AG08396 (cell line): ENCODE results near the gene MTUS2.

ENCODE experiments used
- DNase-seq: peaks from one replicate; pipeline ENCODE4 v3.0.0; 2012; ENCODE audit warnings: low spot score, mixed read lengths

Gene MTUS2

DNA sequence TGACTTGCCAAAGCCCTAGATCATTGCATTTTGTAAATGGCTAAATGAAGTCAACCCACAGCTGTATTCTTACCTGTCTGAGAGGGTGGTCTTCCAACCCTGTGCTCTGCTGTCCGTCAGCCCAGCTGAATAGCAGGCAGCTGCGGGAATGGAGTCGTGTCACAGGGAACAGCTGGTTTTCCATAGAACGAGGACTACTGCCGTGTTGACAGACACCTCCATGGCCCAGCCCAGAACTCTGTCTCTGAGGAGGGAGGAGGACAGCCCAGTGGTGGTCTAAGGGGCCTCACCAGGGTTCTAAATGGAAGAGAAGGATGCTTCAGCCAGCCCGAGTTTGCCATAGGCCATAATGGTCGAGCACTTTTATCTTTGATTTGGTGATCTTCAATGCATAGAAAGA lies 664.7 kb downstream of the MTUS2 start:
- DNase-seq: no peak

DNA sequence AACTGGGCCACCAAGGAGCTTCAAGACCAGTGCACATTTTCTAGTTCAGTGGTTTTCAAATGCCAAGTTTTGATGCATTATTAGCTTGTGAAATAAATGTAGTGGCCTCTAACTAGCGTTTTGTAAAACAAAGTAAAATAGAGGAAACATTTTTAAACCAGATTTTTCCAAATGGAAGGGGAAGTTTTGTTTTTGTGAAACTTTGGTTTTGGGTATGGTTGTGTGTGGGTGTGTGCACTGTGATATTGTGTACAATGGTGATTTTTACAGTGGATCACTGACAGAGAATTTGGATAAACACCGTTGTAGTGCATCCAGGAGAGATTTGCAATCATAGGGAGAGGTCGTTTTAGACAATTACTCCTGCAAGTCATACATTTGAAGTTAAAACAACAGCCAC lies 666.4 kb downstream of the MTUS2 start:
- no peak for DNase-seq

DNA sequence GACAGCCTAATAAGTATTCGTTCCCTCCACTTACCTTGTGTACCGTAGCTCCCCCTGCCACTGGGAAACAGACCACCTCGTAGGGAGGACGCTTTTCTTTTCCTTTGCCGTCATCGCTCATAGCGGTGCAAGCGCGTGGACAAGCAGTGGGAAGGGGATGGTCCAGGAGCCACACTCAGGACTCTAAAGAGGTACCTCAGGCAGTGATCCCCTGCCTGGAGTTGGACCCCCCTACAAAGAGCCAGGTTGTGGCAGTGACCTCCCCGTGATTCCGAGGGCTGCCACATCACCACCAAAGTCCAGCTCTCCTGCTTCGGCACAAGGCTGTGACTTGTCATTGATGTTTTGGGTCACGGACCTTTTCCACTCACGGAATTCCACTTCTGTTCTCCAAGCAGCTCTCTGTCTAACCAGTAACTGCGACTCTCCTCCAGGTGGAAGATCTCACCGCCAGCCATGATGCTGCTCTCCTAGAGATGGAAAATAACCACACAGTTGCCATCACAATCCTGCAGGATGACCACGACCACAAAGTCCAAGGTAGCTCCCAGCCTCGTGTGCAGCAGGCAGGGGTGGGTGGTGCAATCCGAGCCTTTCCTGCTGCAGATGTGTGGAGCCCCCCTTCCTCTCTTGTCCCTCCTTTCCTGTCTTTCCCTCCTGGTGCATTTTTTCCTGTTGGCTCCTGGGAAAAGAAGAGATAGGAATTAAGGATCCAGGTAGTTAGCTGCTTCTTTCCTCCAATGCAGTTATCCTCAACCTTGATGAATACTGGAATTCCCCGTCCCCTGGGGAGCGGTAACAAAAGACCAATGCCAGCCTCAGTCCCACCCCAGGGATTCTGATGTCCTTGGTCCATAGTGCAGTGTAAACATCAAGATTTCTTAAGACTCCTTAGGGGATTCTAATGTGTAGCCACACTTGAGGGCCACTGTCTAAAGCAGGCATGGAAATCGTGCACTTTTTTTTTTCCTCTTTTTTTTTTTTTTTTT lies 667.6 kb downstream of the MTUS2 start:
- no peak for DNase-seq

DNA sequence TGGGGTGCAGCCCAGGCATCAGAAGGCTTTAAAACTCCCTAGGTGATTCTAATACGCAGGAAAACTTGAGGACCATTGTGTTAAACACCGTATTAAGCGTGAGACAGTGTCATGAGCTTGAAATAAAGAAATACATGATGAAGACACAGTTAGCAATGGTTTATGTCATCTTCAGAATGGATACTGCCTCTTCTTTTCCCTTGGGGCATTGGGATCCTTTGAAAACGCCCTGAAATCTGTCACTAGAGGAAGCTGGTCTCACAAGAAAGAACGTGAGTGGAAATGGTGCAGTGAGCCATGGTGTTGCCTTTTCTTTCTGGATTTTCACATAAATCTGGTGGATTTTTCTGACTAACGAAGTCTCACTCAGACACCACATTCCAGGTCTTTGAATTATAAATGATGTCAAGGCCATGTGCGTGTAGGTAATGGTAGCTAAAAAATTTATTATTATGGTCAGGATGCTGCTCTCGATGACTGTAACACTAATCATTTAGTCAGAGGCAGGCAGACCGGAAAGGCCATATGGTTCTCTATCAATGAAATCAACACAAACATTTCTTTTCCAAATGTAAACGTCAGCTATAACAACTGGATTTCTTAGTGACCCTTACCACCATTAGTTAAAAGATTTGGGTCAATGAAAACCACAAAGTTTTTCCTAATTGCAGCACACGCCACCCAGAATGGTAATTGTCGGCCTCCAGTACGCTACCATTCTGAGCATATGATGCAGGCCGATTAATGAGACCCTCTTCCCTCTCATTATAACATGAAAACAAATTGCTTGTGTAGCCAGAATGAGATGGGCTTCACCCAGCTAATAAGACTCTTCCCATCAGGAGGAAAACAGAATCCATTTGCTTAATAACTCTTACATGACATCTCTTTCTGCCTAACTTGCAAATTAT lies 669.8 kb downstream of the MTUS2 start:
- no peak for DNase-seq

DNA sequence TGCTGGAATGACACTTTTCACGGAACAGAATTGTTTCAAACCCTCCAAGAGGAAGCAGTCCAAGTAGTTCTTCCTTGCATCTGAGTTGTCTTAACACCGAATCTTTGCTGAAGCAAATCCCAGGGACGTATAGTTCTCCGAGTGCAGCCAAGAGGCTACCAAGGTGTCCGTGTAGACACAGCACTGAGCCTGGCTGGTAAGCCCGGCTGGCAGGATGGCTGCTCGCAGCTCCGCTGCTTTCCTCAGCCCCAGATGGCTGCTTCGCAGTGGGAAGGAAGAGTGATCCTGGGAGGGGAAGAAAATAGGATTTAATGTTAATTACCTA lies 670.4 kb downstream of the MTUS2 start:
- no peak for DNase-seq

DNA sequence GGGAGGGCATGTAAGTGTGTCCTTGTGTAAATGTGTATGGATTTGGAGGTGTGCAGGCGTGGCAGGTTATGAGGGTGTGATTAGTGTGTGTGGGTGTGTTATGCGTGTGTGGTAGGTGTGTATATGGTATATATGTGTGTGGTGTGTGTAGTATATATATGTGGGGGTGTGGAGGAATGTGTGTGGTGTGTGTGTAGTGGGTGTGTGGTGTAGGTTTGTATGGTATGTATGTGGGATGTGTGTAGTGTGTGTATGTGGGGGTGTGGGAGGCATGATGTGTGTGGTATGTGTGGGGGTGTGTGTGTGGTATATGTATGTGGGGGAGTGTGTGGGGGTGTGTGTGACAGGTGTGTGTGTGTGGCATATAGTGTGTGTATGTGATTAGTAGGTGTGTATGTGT lies 671.1 kb downstream of the MTUS2 start:
- no peak for DNase-seq

DNA sequence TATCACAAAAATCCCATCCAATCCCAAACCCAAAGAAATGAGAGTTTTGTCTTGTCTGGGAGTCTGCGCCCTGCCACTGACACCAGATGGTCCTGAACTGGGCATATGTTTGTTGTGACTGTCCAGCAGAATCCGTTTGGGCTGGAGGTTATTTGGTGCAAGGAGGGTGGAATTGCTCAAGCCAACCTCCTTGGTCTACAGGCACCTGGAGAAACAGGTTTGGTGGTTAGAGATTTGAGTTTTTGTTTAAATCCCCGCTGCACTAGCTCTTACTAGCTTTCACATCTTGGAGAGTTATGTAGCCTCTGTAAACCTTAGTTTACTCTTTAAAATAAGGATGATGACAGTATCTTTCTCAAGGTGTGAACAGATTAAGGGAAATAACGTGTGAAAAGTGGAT lies 673.7 kb downstream of the MTUS2 start:
- no peak for DNase-seq

DNA sequence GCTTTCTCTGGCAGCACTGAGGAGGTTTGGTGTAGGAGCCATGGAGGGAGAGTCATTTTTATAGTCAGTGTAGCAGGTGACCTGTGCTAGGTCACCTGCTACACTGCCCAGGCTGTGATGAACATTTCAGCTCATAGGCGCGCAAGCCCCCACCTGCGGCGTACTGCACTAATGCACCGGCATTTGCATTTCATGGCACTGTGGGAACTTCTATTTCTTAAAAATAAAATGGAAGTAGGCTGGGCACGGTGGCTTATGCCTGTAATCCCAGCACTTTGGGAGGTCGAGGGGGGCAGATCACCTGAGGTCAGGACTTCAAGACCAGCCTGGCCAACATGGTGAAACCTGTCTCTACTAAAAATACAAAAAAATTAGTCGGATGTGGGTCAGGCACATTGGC lies 674.4 kb downstream of the MTUS2 start:
- DNase-seq: no peak

DNA sequence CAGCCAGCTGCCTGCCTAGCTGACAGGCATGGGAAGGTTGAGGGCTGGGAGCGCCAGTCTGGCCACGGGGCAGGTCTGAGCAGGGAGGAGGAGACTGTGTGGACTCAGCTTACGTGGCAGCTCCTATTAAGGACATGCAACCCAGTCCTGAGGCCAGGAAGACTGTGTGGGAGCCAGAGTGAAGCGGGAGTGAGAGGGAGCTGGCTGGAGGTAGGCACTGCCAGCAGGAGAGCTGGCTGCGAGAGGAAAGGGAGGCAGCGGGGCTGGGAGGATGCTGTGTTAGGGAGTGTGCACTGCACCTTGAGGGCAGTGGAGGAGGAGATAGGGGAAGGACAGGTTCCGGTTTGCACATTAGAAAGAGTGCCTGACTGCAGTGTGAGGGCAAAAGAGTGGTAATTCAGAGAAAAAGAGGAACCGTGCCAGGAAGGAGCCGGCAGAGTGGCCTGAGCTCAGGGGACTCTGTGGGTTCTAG lies 676.1 kb downstream of the MTUS2 start:
- DNase-seq: no peak

DNA sequence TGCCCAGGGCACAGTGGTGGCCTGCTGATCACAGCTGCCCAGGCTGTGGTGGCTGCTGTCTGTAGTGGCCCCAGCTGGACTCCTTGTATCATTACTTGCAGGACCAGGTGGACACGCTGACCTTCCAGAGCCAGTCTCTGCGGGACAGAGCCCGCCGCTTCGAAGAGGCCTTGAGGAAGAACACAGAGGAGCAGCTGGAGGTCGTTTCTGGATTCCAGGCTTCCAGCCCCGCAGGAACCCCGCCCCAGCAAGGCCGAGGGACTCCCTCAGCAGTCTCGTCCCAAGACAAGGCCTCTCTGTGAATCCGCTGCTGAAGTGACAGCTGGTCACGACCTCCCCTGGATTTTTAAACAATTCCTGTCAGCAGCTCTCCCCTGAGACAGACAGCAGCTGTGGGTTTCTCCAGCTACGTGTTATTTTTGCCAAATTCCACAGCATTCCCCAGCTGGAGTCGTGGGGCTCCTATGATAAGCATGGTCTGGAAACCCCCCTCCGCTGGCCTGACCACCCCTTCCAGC lies 677.1 kb downstream of the MTUS2 start:
- DNase-seq: no peak

DNA sequence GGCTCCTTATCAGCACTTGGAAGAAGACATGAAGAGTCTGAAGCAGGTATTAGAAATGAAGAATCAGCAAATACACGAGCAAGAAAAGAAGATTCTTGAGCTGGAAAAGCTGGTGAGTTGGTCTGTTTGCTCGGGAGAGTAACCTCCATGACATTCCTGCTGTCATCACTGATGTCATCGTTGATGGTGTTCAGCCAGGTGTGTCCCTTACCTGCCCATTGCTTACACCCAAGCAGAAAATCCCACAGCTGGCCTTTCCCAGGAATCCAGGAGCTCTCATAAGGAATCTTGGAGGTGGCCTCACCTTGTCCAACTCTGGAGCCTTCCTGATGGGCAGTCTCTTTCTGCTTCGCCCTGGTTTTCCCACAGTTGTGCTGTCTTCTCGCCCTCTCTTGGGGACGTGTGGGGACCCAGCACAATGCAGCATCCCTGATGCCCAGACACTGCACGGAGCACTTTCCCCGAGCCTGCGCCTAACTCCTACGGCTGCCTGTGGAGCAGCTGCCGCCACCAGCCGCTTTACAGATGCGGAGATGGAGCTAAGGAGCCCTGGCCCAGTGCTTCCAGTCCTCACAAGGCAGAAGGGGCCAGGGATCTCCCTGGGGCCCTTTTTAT lies 678.4 kb downstream of the MTUS2 start:
- no peak for DNase-seq

DNA sequence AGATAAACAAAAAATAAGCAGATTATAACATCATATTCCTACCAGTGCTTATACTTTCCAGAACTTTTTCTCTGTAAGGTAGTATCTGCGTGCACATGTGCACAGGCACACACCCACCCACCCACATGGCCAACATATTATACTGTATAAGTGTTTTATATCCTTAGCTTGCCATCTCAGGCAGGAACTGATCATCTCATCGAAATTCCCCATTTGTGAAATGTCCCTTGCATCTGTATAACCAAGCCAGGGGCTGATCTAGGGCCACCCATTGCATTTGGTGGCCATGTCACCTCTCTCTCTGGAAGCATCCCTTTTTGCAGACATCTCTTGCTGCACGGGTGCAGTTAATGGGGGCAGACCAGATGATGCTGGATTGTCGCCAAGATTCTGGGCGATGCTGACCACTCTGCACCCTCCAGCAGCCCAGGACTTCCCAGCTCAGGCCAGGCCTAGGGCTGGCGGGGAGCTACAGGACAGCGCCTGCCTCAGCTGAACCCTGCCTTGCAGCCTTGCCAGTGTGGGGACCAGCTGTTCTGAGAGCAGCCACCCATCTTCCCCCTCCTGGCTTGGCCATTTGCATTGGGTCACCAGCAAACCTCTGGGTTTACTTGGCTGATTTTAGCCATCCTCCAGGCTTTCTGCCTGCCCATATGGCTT lies 679.5 kb downstream of the MTUS2 start:
- DNase-seq: no peak

DNA sequence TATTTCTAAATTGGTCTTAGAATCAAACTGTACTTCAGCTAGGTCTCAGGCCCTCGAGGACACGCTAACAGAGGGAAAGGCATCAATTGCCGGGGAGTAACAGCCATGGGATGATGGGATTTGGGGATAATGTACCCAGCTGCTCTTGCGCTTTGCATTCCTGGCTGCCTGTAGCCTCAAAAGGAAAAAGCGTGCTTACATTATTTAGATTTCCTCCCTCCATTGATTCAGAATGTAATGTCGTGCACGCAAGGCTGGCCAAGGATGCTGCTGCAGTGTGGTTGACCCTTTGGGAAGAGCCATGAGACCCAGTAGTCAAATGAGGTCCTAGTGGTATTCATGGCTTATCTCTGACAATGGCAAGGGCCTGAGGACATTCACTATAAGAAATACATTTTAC lies 680.2 kb downstream of the MTUS2 start:
- DNase-seq: no peak

DNA sequence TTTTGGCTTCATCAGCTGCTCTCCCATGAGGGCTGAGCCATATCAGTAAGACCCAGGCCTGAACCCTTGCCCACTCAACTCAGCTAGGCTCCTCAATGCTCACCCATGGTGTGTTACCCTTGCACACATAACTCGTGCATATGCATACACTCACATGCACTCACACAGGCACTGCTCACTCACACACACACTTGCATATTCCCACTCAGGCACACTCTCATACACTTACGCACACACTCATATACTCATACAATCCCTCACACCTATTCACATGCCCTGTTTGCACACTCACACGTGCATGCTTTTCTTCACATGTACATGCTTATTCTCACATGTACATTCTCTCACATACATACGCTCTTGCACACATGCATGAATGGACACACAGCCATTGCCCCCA lies 681.5 kb downstream of the MTUS2 start:
- no peak for DNase-seq

DNA sequence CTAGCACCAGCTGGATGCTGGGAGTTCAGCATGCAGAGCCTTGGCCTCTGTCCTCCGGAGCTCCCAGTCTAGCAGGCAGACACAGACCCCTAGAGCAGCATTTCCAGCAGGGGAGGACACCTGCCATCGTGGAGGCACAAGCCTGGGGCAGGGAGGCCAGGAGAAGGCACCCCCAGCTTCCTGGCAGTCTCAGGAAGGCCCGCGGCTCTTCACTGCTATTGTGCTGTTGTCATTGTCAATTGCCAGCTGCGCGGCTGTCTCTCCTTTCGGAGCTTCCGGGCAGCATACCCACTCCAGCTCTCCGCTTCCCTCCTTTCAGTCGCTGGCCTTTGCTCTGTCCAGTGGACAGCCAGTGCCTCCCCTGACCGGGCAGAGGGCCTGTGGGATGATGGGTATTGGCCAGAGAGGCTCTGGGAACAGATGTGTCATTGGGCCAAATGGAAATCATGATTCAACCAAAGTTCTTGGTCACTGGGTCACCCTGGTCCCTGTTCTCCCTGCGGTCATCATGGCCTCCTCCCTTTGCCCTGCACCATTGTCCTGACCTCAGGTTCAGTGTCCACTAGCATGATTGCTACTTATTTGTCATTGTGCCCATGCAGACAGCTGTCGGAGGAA lies 682.4 kb downstream of the MTUS2 start:
- no peak for DNase-seq

DNA sequence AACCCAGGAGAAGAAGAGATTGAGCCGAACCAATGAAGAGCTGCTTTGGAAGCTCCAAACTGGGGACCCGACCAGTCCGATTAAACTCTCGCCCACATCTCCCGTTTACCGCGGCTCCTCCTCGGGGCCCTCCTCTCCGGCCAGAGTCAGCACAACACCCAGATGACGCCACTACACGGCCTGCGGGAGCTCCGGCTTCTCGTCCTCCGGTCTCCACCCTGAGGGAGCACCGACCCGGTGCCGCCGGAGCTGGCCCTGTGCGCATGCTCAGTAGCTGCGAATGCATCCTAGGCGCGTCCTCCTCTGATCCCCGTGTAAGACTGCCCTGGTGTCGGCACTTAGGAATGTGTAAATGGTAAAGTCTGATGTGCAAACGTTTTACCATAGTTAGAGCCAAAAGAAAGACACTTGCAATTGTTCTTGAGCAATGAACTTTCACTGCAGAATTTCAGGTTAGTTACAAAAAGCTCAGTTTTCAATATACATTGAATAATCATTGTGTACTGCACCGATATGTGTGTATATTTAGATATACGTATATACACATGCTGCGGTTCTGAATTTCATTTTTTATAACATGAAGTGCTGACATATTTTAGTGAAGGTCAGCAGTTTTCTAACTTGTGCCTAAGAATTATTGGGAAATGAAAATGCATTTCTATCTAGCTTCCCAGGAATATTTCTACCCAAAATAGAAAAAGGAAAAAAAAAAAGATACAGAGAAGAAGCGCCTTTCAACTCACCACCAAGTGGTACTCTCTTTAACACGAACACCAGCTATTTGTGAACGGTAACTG lies 683.1 kb downstream of the MTUS2 start:
- peak; percentile 67 for DNase-seq

DNA sequence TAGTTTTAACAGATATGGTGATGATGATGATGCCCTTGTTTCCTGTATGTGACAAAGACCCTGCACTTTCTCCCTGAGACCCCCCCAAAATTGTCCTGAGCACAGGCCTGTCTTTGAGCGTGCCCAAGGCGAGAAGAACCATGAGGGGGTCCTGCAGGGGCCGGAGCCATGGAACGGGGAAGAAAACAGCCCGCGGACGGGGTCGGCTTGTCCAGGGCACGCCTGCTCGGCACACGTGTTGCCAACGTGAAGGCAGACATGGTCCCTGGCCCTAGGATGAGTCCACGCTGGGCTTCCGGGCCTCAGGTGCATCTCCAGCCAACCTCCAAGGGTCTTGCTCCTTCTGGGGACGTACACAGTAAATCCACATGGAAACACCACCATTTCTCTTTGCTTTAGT lies 684.6 kb downstream of the MTUS2 start:
- no peak for DNase-seq

DNA sequence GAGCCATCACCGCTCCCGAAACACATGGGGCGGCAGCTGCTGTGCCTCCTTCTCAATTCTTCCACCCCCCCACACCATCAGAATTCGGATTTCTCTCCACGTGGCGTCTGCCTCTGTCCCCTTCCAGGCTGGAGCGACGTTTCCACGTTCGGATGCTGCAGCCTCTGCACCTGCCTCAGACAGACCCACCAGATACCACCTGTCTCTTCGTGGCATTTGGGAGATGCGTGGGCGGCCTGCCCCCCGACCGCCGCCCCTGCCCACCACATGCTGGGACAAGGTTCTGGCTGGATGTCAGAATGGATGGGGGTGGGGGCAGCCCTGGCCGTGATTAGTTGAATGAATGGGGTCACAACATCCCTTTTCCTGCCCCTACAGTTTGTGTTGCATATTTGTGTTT lies 685.4 kb downstream of the MTUS2 start:
- no peak for DNase-seq

DNA sequence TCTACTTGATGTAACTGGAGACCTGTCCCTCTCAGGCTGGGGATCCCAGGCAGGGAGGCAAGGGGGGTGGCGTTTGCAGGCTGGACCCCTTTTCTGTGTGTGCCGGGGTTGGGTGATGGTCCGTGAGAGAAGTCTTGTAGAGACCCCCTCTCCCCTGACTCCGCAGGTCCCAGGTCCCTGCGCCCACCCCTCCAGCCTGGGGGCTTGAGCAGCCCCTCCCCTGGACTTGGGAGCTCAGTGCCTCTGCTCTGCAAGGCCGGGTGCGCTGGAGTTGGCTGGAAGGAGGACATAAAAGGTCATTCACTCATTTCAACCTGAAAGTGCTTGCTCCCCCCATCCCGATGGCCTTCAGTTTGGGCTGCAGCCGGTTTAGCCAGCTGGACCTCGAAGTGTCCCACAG lies 685.8 kb downstream of the MTUS2 start:
- DNase-seq: no peak

DNA sequence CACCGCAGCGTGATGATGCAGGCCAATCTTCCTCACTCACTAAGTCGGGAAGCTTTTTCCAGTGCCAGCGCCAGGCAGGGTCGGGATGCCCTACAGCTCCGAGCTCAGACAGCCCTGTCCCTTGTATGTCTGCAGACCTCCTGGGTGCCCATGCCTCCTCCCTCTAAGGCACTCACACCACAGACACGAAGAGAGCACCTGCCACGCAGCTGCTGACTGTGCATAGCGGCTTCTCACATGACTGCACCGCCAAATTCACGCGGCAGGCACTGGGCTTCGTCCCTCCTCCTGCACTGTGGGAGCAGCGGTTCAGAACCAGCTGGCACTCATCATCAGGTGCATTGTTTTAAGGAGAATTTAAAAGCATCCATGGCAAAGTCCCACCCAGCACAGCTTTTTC lies 687.2 kb downstream of the MTUS2 start:
- DNase-seq: no peak
